ENCODE data around the gene DLX4. TPM values are rescaled to one million over a fixed set of nuclear protein-coding genes. Genes with fewer than 3 reads are reported as not detected.

DLX4 gene
- total RNA-seq, 1 experiment from 2014 or later, result 2.5 TPM

GRCh38 chr17:49976828-49977202, 7.8 kb downstream of the DLX4 start:
- Mint-ChIP-seq H3K27ac (no peak overlapping the region), H3K27me3 (ENCODE audit: low read depth) (peaks cover 100% of the 10 kb centered on the region), H3K36me3 (ENCODE audit: insufficient read depth in 1 of 3, low read depth in 3 of 3) (no peaks in the 10 kb centered on the region; a peak in 1 of 7 replicates), H3K9me3 (no peaks in the 10 kb centered on the region; a peak in 1 of 5 replicates), H3K4me1 (peaks cover 40 to 77% of the 10 kb centered on the region in 2 experiments), H3K4me3 (no peak overlapping the region)
- no peak overlapping the region for H3K23ac ChIP-seq (ENCODE audit: insufficient read length, low read depth, low read length)
- H3K27ac ChIP-seq (ENCODE audit: insufficient read length, low read depth, low read length), result no peak overlapping the region
- TF ChIP-seq, protein P1, sequence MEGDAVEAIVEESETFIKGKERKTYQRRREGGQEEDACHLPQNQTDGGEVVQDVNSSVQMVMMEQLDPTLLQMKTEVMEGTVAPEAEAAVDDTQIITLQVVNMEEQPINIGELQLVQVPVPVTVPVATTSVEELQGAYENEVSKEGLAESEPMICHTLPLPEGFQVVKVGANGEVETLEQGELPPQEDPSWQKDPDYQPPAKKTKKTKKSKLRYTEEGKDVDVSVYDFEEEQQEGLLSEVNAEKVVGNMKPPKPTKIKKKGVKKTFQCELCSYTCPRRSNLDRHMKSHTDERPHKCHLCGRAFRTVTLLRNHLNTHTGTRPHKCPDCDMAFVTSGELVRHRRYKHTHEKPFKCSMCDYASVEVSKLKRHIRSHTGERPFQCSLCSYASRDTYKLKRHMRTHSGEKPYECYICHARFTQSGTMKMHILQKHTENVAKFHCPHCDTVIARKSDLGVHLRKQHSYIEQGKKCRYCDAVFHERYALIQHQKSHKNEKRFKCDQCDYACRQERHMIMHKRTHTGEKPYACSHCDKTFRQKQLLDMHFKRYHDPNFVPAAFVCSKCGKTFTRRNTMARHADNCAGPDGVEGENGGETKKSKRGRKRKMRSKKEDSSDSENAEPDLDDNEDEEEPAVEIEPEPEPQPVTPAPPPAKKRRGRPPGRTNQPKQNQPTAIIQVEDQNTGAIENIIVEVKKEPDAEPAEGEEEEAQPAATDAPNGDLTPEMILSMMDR (conservative IDR thresholded peaks at IDR 0.05), result no peak
- H3K4me1 ChIP-seq (ENCODE audit: insufficient read depth, low read length), result peaks cover 3% of the 10 kb centered on the region
- H2AK5ac ChIP-seq (ENCODE audit: insufficient read length, low read length), result no peak overlapping the region
- H4K5ac ChIP-seq (ENCODE audit: insufficient read length, low read depth, low read length), result no peak overlapping the region
- no peak overlapping the region for H3T11ph ChIP-seq (ENCODE audit: low read length)
- no peak overlapping the region for H3K56ac ChIP-seq (ENCODE audit: insufficient read length, low read depth, low read length)
- H2BK15ac ChIP-seq (ENCODE audit: low read depth, low read length), result no peak overlapping the region
- no peak overlapping the region for H3K18ac ChIP-seq (ENCODE audit: insufficient read length, low read depth, low read length)
- H3K27me3 ChIP-seq (ENCODE audit: insufficient read depth, low read length), result peaks cover 42% of the 10 kb centered on the region
- no peak overlapping the region for H2BK120ac ChIP-seq (ENCODE audit: low read depth, low read length, poor library complexity, severe bottlenecking)
- H4K8ac ChIP-seq (replicated peaks; ENCODE audit: insufficient read length, low read depth, low read length), result no peak overlapping the region
- H2AFZ ChIP-seq (ENCODE audit: low read length), result no peak overlapping the region
- H3K9me3 ChIP-seq (ENCODE audit: control insufficient read depth, low read depth, low read length), result no peaks in the 10 kb centered on the region
- H2BK20ac ChIP-seq (ENCODE audit: low read depth, low read length, poor library complexity, severe bottlenecking), result no peak overlapping the region
- no peak for DNase-seq
- no peaks in the 10 kb centered on the region for H3K79me2 ChIP-seq (ENCODE audit: insufficient read depth, low read length)
- H3K9ac ChIP-seq (ENCODE audit: extremely low read depth, insufficient read length, low read length), result no peak overlapping the region
- no peak overlapping the region for H2BK5ac ChIP-seq (ENCODE audit: insufficient read length, low read length)
- no peak overlapping the region for H3K14ac ChIP-seq (ENCODE audit: insufficient read depth, low read length)
- peaks cover 4% of the 10 kb centered on the region for H3K23me2 ChIP-seq (ENCODE audit: insufficient read length, low read depth, low read length, poor library complexity, severe bottlenecking)
- H2BK12ac ChIP-seq (ENCODE audit: insufficient read length, low read depth, low read length), result no peak overlapping the region
- H4K91ac ChIP-seq (ENCODE audit: insufficient read length, low read depth, low read length), result no peak overlapping the region
- H4K20me1 ChIP-seq (ENCODE audit: control insufficient read depth, insufficient read depth, insufficient read length), result no peaks in the 10 kb centered on the region
- WGBS (ENCODE audit: extremely low coverage, insufficient read length, low lambda C conversion rate), result no CpG with 5 or more reads among the region's 4 CpGs
- H3K4me2 ChIP-seq (ENCODE audit: insufficient read depth, insufficient read length, low read length), result no peak overlapping the region
- H3K4ac ChIP-seq (ENCODE audit: low read depth, low read length), result no peak overlapping the region
- no peaks in the 10 kb centered on the region for H3K79me1 ChIP-seq (ENCODE audit: insufficient read depth, low read depth, low read length, poor library complexity, severe bottlenecking)

All from H9 (cell line).